ENCODE data around the gene EPB41L2.

DNA sequence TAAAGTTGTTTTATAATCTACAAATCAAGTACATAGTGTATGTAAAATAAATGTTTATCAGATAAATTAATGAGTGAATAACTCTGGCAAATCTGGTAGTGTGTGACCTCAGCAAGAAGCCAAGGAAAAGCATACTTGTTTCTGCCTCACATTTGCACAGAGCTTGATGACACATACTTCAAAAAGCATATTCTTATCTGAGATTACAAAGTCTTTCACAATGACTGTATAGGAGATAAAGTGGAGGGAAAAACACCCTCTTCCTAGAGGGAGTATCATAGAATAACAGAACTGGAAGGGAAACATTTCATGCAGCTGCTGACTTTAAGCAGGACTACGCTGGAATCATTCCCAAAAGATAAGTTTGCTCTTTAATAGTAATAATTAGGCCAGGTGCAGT, 44.1 kb upstream of the EPB41L2 start:
- TF ChIP-seq, protein P1, sequence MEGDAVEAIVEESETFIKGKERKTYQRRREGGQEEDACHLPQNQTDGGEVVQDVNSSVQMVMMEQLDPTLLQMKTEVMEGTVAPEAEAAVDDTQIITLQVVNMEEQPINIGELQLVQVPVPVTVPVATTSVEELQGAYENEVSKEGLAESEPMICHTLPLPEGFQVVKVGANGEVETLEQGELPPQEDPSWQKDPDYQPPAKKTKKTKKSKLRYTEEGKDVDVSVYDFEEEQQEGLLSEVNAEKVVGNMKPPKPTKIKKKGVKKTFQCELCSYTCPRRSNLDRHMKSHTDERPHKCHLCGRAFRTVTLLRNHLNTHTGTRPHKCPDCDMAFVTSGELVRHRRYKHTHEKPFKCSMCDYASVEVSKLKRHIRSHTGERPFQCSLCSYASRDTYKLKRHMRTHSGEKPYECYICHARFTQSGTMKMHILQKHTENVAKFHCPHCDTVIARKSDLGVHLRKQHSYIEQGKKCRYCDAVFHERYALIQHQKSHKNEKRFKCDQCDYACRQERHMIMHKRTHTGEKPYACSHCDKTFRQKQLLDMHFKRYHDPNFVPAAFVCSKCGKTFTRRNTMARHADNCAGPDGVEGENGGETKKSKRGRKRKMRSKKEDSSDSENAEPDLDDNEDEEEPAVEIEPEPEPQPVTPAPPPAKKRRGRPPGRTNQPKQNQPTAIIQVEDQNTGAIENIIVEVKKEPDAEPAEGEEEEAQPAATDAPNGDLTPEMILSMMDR (IDR thresholded peaks at IDR 0.05): no peak
- TF ChIP-seq POLR2A (IDR thresholded peaks at IDR 0.05): no peak

All from upper lobe of left lung (tissue), 4 donors.